GOT3 (cell line): ENCODE results near the gene KBTBD4.

ENCODE experiments used
- DNase-seq: peaks from one replicate; lab custom pipeline; 2025; ENCODE audit warnings: mixed read lengths; lab: John Stamatoyannopoulos, UW

KBTBD4 gene

GRCh38 chr11:47578524-47579494 lies at the start of gene KBTBD4, which contains the start of gene NDUFS3:
KBTBD4 (minus strand) TSS chr11:47578970; CDS start chr11:47578951, 19 bp downstream.
NDUFS3 (plus strand) TSS chr11:47579074; CDS start chr11:47579092, 18 bp downstream.
- DNase-seq: peak; percentile 44

- DNase-seq: no peak
These were observed 49.3 kb upstream of the KBTBD4 start for GRCh38 chr11:47628026-47628425.

- DNase-seq: no peak
These were observed 47.5 kb upstream of the KBTBD4 start for GRCh38 chr11:47626234-47626633.

GRCh38 chr11:47620836-47621378 lies 42.1 kb upstream of the KBTBD4 start:
- no peak for DNase-seq

- no peak for DNase-seq
These were observed 38.6 kb upstream of the KBTBD4 start for GRCh38 chr11:47617417-47617809.

- no peak for DNase-seq
These were observed 38.1 kb upstream of the KBTBD4 start for GRCh38 chr11:47616726-47617416.

- DNase-seq: no peak
These were observed 36.5 kb upstream of the KBTBD4 start for GRCh38 chr11:47615249-47615648.

- DNase-seq: no peak
These were observed 32.6 kb upstream of the KBTBD4 start for GRCh38 chr11:47611348-47611794.

- no peak for DNase-seq
These were observed 30.9 kb upstream of the KBTBD4 start for GRCh38 chr11:47609675-47610074.

- peak; percentile 41 for DNase-seq
These were observed 28.6 kb upstream of the KBTBD4 start for GRCh38 chr11:47607380-47607779.

GRCh38 chr11:47606731-47607130 lies 28.0 kb upstream of the KBTBD4 start:
- no peak for DNase-seq

GRCh38 chr11:47605921-47606320 lies 27.2 kb upstream of the KBTBD4 start:
- DNase-seq: no peak

GRCh38 chr11:47603295-47603694 lies 24.5 kb upstream of the KBTBD4 start:
- no peak for DNase-seq

GRCh38 chr11:47599902-47600301 lies 21.1 kb upstream of the KBTBD4 start:
- no peak for DNase-seq

GRCh38 chr11:47595967-47596366 lies 17.2 kb upstream of the KBTBD4 start:
- DNase-seq: no peak

GRCh38 chr11:47595029-47595428 lies 16.3 kb upstream of the KBTBD4 start:
- DNase-seq: no peak

- no peak for DNase-seq
These were observed 15.4 kb upstream of the KBTBD4 start, which contains the start of gene C1QTNF4 for GRCh38 chr11:47593934-47594855. C1QTNF4 (minus strand) TSS chr11:47594411; CDS start chr11:47590810, 3,601 bp downstream.

- no peak for DNase-seq
These were observed 14.7 kb upstream of the KBTBD4 start for GRCh38 chr11:47593492-47593933.

GRCh38 chr11:47592970-47593369 lies 14.2 kb upstream of the KBTBD4 start:
- no peak for DNase-seq

GRCh38 chr11:47592251-47592650 lies 13.5 kb upstream of the KBTBD4 start:
- DNase-seq: no peak

GRCh38 chr11:47591764-47592163 lies 13.0 kb upstream of the KBTBD4 start:
- no peak for DNase-seq
